Measurements from ENCODE around the gene MAL. TPM values are rescaled to one million over a fixed set of nuclear protein-coding genes. Genes with fewer than 3 reads are reported as not detected.
A peak's percentile ranks its signal among the peaks of the same experiment; 100 is the strongest.

The MAL gene
- total RNA-seq, 1 donor from 2014 or later = not detected

DNA sequence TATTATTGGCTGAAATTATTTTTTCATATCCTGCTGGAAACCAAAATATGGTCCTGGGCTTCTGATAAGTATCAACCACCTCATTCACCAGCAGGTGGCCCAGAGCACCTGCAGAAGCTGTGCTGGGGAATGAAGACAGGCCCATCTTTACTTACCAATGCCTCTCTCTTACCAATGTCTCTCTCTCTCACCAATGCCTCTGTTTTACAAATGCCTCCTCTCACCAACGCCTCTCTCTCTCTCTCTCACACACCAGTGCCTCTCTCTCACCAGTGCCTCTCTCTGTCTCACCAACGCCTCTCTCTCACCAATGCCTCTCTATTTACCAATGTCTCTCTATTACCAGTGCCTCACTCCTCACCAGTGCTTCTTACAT is 2.3 kb upstream of the MAL start:
- no peak overlapping the region for H3K4me3 Mint-ChIP-seq (ENCODE audit: unreplicated experiment)
- DNase-seq (ENCODE audit: low spot score) = no peak
- H3K4me1 Mint-ChIP-seq (ENCODE audit: low read depth) = peaks cover 11% of the 10 kb centered on the region
- H3K9me3 Mint-ChIP-seq (ENCODE audit: low read depth) = no peaks in the 10 kb centered on the region
- H3K36me3 Mint-ChIP-seq (ENCODE audit: low read depth) = no peaks in the 10 kb centered on the region
- TF ChIP-seq, protein P1, sequence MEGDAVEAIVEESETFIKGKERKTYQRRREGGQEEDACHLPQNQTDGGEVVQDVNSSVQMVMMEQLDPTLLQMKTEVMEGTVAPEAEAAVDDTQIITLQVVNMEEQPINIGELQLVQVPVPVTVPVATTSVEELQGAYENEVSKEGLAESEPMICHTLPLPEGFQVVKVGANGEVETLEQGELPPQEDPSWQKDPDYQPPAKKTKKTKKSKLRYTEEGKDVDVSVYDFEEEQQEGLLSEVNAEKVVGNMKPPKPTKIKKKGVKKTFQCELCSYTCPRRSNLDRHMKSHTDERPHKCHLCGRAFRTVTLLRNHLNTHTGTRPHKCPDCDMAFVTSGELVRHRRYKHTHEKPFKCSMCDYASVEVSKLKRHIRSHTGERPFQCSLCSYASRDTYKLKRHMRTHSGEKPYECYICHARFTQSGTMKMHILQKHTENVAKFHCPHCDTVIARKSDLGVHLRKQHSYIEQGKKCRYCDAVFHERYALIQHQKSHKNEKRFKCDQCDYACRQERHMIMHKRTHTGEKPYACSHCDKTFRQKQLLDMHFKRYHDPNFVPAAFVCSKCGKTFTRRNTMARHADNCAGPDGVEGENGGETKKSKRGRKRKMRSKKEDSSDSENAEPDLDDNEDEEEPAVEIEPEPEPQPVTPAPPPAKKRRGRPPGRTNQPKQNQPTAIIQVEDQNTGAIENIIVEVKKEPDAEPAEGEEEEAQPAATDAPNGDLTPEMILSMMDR (IDR thresholded peaks at IDR 0.05) = no peak
- H3K27ac Mint-ChIP-seq (ENCODE audit: unreplicated experiment) = no peak overlapping the region
- peaks cover 44% of the 10 kb centered on the region for H3K27me3 Mint-ChIP-seq (ENCODE audit: low read depth)

DNA sequence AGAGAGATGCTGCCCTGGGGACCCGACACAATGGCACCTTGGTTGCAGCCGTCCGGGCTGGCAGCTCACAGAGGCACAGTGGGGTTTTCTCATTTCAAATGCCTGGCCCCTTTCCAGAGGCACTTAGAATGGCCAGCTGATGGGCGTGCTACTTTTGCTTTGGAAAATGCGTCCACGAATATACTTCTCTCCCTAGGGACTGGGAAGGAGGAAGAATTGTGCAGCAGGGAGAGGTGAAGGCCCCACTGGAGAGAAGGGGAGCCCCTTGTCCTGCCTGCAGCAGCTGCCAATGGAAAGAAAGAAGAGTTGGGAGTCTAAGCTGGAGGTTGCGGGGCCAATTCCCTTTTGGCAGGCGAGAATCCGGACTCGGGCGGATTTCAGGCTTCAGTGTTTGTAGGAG is 1.1 kb upstream of the MAL start:
- Mint-ChIP-seq H3K27ac (ENCODE audit: unreplicated experiment) (no peak overlapping the region), H3K4me1 (ENCODE audit: low read depth) (peaks cover 11% of the 10 kb centered on the region), H3K4me3 (ENCODE audit: unreplicated experiment) (no peak overlapping the region), H3K36me3 (ENCODE audit: low read depth) (no peaks in the 10 kb centered on the region), H3K9me3 (ENCODE audit: low read depth) (no peaks in the 10 kb centered on the region), H3K27me3 (ENCODE audit: low read depth) (peaks cover 53% of the 10 kb centered on the region)
- TF ChIP-seq, protein P1 (IDR thresholded peaks at IDR 0.05) = no peak
- no peak for DNase-seq (ENCODE audit: low spot score)

DNA sequence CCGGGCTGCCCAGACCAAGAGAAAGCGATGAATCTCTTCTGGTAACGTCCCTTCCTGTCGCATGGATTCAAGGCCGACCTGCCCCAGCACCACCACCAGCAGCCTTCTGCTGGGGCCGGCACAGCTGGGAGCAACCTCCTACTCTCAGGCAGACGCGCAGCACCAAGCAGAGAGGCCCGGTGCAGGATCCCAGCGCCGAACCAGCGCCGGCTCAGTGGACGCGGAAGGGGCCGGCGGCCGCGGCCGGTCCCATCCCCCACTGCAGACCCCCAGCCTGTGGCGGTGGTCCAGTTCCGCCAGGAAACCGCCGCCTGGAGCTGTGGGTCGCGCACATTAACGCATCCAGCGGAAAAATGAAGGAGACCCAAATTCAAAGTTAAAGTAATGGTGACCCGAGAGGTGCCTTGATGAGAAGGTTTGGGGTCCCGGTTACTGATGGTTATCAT is 525 bp upstream of the MAL start:
- H3K27ac Mint-ChIP-seq (ENCODE audit: unreplicated experiment) = no peak overlapping the region
- peak overlapping the region; percentile 16 for H3K4me3 Mint-ChIP-seq (ENCODE audit: unreplicated experiment)
- H3K9me3 Mint-ChIP-seq (ENCODE audit: low read depth) = no peaks in the 10 kb centered on the region
- peaks cover 53% of the 10 kb centered on the region for H3K27me3 Mint-ChIP-seq (ENCODE audit: low read depth)
- peaks cover 11% of the 10 kb centered on the region for H3K4me1 Mint-ChIP-seq (ENCODE audit: low read depth)
- TF ChIP-seq, protein P1 (IDR thresholded peaks at IDR 0.05) = no peak
- H3K36me3 Mint-ChIP-seq (ENCODE audit: low read depth) = no peaks in the 10 kb centered on the region
- DNase-seq (ENCODE audit: low spot score) = no peak

DNA sequence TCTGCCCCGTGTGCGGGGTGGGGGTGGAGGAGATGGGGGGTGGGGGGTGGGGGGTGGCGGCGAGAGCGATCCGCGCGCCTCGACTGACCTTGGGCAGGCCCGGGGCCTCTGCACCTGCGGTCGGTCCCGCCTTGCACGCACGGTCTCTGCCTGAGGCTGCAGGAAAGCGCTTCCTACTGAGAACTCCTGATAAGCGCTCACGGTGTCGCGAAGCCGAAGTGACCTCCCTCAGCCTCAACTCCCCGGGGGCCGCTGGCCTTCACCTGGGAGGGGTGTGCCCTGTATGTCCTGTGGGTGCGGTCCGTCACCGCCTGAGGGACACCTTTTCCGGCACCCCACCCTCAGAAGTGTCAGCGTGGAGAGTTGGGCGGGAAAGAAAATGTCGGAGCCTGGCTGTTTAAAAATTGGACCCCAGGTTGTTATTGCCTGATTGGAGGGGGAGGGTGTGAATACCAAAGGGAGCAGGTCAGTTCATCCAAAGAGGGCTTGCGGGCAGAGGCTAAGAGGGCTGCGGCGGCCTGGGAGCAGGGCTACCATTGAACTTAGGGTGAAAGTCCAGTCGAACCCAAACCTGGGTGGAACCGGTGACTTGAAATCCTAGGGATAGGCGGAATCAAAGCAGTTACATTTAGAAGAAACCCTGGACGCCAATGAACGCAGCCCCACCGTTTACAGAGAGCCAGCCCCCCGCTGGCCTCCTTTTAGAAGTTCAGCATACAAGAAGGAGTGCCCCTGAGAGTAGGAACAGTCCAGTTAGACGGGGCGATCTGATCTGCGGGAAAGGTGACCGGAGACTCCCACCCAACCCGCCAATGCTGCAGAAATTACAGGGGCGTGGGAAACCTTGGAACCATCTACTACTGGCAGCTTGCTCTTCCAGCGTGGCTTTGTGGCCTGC is 1.2 kb downstream of the MAL start:
- peaks cover 53% of the 10 kb centered on the region for H3K27me3 Mint-ChIP-seq (ENCODE audit: low read depth)
- H3K4me1 Mint-ChIP-seq (ENCODE audit: low read depth) = peaks cover 11% of the 10 kb centered on the region

DNA sequence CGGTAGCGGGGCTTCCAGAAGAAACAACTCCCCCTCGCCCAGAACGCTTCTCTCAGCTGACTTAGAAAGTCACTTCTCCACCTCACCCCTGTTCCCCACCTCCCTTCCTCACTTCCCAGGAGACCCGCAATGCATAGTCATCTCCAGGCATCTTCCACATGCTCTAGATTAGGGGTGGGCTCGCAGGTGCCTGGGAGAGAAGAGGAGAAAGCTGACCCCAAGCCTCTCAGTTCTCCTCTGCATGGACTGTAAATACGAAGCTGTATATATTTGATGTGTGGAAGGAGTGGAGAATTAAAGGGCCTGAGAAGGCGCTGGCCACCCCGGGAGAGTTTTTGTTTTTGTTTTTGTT is 1.8 kb downstream of the MAL start:
- Mint-ChIP-seq H3K9me3 (ENCODE audit: low read depth) (no peaks in the 10 kb centered on the region), H3K4me3 (ENCODE audit: unreplicated experiment) (no peak overlapping the region), H3K27me3 (ENCODE audit: low read depth) (peaks cover 53% of the 10 kb centered on the region), H3K27ac (ENCODE audit: unreplicated experiment) (no peak overlapping the region), H3K36me3 (ENCODE audit: low read depth) (no peaks in the 10 kb centered on the region), H3K4me1 (ENCODE audit: low read depth) (peaks cover 11% of the 10 kb centered on the region)
- DNase-seq (ENCODE audit: low spot score) = no peak
- TF ChIP-seq, protein P1 (IDR thresholded peaks at IDR 0.05) = no peak

More for the DNA sequence above, 1.2 kb downstream of the MAL start:
- no peak overlapping the region for H3K27ac Mint-ChIP-seq (ENCODE audit: unreplicated experiment)
- no peaks in the 10 kb centered on the region for H3K9me3 Mint-ChIP-seq (ENCODE audit: low read depth)
- no peak overlapping the region for H3K4me3 Mint-ChIP-seq (ENCODE audit: unreplicated experiment)
- peak; percentile 78 for DNase-seq (ENCODE audit: low spot score)
- TF ChIP-seq, protein P1 (IDR thresholded peaks at IDR 0.05) = no peak
- no peaks in the 10 kb centered on the region for H3K36me3 Mint-ChIP-seq (ENCODE audit: low read depth)

Measured in chondrocyte (in vitro differentiated cells).